NCI-H2081 treated with DMSO at 0.1 percent for 48 hours (cell line): ENCODE results near the gene TMEM168.

Source experiments
- DNase-seq: peaks from one replicate; lab custom pipeline; 2025; lab: John Stamatoyannopoulos, UW

Gene TMEM168

GRCh38 chr7:112721366-112721765 is 68.8 kb downstream of the TMEM168 start:
- no peak for DNase-seq

GRCh38 chr7:112715525-112715924 is 74.7 kb downstream of the TMEM168 start:
- DNase-seq, result no peak

GRCh38 chr7:112714917-112715316 is 75.3 kb downstream of the TMEM168 start:
- DNase-seq, result no peak
